ENCODE data around the gene TSPAN18.

- TF ChIP-seq, protein P1, sequence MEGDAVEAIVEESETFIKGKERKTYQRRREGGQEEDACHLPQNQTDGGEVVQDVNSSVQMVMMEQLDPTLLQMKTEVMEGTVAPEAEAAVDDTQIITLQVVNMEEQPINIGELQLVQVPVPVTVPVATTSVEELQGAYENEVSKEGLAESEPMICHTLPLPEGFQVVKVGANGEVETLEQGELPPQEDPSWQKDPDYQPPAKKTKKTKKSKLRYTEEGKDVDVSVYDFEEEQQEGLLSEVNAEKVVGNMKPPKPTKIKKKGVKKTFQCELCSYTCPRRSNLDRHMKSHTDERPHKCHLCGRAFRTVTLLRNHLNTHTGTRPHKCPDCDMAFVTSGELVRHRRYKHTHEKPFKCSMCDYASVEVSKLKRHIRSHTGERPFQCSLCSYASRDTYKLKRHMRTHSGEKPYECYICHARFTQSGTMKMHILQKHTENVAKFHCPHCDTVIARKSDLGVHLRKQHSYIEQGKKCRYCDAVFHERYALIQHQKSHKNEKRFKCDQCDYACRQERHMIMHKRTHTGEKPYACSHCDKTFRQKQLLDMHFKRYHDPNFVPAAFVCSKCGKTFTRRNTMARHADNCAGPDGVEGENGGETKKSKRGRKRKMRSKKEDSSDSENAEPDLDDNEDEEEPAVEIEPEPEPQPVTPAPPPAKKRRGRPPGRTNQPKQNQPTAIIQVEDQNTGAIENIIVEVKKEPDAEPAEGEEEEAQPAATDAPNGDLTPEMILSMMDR (IDR thresholded peaks at IDR 0.05): no peak
- no peak for TF ChIP-seq POLR2A (IDR thresholded peaks at IDR 0.05)
Measured at GRCh38 chr11:44943696-44944095, 216.9 kb downstream of the TSPAN18 start.
